Measurements from ENCODE around the gene NAT16. TPM values are rescaled to one million over a fixed set of nuclear protein-coding genes. Genes with fewer than 3 reads are reported as not detected.

Gene NAT16
- total and polyA plus RNA-seq, 2 of the 13 experiments (the other 11 are each of a cell fraction or from before 2014, with no cell fraction given): 0.04 TPM; not detected in 1

DNA sequence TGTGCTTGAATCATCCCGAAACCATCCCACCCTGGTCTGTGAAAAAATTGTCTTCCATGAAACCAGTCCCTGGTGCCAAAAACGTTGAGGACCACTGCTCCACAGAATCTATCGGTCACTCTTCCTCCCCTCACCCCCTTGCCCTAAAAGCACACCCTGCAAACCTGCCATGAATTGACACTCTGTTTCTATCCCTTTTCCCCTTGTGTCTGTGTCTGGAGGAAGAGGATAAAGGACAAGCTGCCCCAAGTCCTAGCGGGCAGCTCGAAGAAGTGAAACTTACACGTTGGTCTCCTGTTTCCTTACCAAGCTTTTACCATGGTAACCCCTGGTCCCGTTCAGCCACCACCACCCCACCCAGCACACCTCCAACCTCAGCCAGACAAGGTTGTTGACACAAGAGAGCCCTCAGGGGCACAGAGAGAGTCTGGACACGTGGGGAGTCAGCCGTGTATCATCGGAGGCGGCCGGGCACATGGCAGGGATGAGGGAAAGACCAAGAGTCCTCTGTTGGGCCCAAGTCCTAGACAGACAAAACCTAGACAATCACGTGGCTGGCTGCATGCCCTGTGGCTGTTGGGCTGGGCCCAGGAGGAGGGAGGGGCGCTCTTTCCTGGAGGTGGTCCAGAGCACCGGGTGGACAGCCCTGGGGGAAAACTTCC lies 54.0 kb downstream of the NAT16 start (continued):
- no peak for TF ChIP-seq ZNF260 (CRISPR knock-in tag; IDR thresholded peaks at IDR 0.05; ENCODE audit: borderline replicate concordance, low read depth)
- no peak for TF ChIP-seq STAG1 (CRISPR knock-in tag; IDR thresholded peaks at IDR 0.05)
- TF ChIP-seq ZC3H13 (CRISPR knock-in tag; IDR thresholded peaks at IDR 0.05): no peak
- no peak for TF ChIP-seq ZNF256 (CRISPR knock-in tag; conservative IDR thresholded peaks at IDR 0.05)
- TF ChIP-seq, protein P1, sequence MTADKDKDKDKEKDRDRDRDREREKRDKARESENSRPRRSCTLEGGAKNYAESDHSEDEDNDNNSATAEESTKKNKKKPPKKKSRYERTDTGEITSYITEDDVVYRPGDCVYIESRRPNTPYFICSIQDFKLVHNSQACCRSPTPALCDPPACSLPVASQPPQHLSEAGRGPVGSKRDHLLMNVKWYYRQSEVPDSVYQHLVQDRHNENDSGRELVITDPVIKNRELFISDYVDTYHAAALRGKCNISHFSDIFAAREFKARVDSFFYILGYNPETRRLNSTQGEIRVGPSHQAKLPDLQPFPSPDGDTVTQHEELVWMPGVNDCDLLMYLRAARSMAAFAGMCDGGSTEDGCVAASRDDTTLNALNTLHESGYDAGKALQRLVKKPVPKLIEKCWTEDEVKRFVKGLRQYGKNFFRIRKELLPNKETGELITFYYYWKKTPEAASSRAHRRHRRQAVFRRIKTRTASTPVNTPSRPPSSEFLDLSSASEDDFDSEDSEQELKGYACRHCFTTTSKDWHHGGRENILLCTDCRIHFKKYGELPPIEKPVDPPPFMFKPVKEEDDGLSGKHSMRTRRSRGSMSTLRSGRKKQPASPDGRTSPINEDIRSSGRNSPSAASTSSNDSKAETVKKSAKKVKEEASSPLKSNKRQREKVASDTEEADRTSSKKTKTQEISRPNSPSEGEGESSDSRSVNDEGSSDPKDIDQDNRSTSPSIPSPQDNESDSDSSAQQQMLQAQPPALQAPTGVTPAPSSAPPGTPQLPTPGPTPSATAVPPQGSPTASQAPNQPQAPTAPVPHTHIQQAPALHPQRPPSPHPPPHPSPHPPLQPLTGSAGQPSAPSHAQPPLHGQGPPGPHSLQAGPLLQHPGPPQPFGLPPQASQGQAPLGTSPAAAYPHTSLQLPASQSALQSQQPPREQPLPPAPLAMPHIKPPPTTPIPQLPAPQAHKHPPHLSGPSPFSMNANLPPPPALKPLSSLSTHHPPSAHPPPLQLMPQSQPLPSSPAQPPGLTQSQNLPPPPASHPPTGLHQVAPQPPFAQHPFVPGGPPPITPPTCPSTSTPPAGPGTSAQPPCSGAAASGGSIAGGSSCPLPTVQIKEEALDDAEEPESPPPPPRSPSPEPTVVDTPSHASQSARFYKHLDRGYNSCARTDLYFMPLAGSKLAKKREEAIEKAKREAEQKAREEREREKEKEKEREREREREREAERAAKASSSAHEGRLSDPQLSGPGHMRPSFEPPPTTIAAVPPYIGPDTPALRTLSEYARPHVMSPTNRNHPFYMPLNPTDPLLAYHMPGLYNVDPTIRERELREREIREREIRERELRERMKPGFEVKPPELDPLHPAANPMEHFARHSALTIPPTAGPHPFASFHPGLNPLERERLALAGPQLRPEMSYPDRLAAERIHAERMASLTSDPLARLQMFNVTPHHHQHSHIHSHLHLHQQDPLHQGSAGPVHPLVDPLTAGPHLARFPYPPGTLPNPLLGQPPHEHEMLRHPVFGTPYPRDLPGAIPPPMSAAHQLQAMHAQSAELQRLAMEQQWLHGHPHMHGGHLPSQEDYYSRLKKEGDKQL (CRISPR knock-in tag; IDR thresholded peaks at IDR 0.05; ENCODE audit: low read depth): no peak
- TF ChIP-seq TCF7L2 (IDR thresholded peaks at IDR 0.05; ENCODE audit: low read depth, low read length): no peak
- TF ChIP-seq SAP130 (CRISPR knock-in tag; IDR thresholded peaks at IDR 0.05; ENCODE audit: low read depth): peak; percentile 63; the same call in 1 of the 2 replicates
- no peak for TF ChIP-seq ZNF33B (CRISPR knock-in tag; IDR thresholded peaks at IDR 0.05)
- no peak for TF ChIP-seq PHF8 (CRISPR knock-in tag; IDR thresholded peaks at IDR 0.05)
- no peak for TF ChIP-seq KLF16 (CRISPR knock-in tag; IDR thresholded peaks at IDR 0.05)
- TF ChIP-seq, protein P2, sequence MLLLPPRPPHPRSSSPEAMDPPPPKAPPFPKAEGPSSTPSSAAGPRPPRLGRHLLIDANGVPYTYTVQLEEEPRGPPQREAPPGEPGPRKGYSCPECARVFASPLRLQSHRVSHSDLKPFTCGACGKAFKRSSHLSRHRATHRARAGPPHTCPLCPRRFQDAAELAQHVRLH (CRISPR knock-in tag; IDR thresholded peaks at IDR 0.05; ENCODE audit: borderline replicate concordance, low read depth): no peak; the same call in 1 of the 2 replicates
- TF ChIP-seq ZNF430 (CRISPR knock-in tag; IDR thresholded peaks at IDR 0.05): no peak; the same call in 1 of the 2 replicates
- TF ChIP-seq ZEB1 (IDR thresholded peaks at IDR 0.05; ENCODE audit: insufficient replicate concordance, low read depth): no peak
- TF ChIP-seq, protein P3, sequence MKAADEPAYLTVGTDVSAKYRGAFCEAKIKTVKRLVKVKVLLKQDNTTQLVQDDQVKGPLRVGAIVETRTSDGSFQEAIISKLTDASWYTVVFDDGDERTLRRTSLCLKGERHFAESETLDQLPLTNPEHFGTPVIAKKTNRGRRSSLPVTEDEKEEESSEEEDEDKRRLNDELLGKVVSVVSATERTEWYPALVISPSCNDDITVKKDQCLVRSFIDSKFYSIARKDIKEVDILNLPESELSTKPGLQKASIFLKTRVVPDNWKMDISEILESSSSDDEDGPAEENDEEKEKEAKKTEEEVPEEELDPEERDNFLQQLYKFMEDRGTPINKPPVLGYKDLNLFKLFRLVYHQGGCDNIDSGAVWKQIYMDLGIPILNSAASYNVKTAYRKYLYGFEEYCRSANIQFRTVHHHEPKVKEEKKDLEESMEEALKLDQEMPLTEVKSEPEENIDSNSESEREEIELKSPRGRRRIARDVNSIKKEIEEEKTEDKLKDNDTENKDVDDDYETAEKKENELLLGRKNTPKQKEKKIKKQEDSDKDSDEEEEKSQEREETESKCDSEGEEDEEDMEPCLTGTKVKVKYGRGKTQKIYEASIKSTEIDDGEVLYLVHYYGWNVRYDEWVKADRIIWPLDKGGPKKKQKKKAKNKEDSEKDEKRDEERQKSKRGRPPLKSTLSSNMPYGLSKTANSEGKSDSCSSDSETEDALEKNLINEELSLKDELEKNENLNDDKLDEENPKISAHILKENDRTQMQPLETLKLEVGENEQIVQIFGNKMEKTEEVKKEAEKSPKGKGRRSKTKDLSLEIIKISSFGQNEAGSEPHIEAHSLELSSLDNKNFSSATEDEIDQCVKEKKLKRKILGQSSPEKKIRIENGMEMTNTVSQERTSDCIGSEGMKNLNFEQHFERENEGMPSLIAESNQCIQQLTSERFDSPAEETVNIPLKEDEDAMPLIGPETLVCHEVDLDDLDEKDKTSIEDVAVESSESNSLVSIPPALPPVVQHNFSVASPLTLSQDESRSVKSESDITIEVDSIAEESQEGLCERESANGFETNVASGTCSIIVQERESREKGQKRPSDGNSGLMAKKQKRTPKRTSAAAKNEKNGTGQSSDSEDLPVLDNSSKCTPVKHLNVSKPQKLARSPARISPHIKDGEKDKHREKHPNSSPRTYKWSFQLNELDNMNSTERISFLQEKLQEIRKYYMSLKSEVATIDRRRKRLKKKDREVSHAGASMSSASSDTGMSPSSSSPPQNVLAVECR (CRISPR knock-in tag; IDR thresholded peaks at IDR 0.05; ENCODE audit: borderline replicate concordance): no peak
- no peak for TF ChIP-seq MED13 (CRISPR knock-in tag; IDR thresholded peaks at IDR 0.05)
- TF ChIP-seq SRSF1 (optimal IDR thresholded peaks at IDR 0.05; ENCODE audit: low read depth, low read length): no peak
- no peak; the same call in 1 of the 2 replicates for TF ChIP-seq HDAC2 (CRISPR knock-in tag; IDR thresholded peaks at IDR 0.05)
- TF ChIP-seq, protein P4, sequence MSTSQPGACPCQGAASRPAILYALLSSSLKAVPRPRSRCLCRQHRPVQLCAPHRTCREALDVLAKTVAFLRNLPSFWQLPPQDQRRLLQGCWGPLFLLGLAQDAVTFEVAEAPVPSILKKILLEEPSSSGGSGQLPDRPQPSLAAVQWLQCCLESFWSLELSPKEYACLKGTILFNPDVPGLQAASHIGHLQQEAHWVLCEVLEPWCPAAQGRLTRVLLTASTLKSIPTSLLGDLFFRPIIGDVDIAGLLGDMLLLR (CRISPR knock-in tag; IDR thresholded peaks at IDR 0.05): 0 out of 2 replicates have a peak, but pooled peaks have one; percentile 54
